Placental epithelial cell (primary cell): ENCODE results near the gene ITGB5. TPM values are rescaled to one million over a fixed set of nuclear protein-coding genes. Genes with fewer than 3 reads are reported as not detected.

Experiments used
- small RNA-seq: library from RNA; depleted of rRNA; stranded (forward); fragments of <200 nt; gene quantifications from one replicate; pipeline ENCODE3, GENCODE V24; 2012
- total RNA-seq: library from RNA; depleted of rRNA; stranded (reverse); fragments of >200 nt; gene quantifications from 2 replicates; pipeline ENCODE4 v1.2.3, GENCODE V29; 2012

The ITGB5 gene, protein sequence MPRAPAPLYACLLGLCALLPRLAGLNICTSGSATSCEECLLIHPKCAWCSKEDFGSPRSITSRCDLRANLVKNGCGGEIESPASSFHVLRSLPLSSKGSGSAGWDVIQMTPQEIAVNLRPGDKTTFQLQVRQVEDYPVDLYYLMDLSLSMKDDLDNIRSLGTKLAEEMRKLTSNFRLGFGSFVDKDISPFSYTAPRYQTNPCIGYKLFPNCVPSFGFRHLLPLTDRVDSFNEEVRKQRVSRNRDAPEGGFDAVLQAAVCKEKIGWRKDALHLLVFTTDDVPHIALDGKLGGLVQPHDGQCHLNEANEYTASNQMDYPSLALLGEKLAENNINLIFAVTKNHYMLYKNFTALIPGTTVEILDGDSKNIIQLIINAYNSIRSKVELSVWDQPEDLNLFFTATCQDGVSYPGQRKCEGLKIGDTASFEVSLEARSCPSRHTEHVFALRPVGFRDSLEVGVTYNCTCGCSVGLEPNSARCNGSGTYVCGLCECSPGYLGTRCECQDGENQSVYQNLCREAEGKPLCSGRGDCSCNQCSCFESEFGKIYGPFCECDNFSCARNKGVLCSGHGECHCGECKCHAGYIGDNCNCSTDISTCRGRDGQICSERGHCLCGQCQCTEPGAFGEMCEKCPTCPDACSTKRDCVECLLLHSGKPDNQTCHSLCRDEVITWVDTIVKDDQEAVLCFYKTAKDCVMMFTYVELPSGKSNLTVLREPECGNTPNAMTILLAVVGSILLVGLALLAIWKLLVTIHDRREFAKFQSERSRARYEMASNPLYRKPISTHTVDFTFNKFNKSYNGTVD
- total RNA-seq: 238 and 287 TPM in 2 replicates

DNA sequence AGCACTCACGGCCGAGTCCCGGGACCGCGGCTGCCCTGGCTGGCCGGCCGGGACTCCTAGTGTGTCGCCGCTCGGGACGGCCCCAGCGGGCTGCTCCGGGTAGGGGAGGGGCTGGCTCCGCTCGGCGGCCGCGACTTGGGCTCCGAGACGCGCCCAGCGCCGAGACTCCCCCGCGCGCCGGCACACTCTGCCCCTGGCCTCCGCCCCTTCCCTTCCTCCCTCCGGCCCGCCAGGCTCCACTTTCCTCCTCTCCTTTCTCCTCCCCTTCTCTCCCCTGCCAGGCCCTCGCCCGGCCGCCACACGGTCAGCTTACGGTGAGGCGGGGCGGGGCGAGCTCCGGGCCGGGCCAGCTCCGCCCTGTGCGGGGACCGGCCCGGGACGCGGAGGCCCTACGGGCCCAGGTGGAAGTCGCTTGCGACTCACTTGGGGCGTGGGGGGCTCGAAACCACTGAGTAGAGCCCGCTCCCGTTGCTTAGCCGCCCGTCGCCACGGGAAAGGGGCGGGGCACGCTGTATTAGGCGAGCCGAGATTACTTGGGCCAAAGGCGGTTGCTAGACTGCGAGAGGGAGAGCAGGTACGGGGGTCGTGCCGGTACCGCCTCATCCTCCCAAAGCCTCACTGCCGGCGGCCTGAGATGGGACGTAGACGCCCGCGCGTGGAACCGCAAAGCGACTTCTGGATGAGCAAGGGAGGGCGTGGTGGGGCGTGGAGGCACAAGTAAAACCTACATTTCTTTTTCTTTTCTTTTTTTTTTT, at the start of gene ITGB5:
Gene ITGB5 (minus strand): TSS at position 189 of the 755 bp plus-strand sequence. CDS start 365 bp downstream, outside the sequence.

DNA sequence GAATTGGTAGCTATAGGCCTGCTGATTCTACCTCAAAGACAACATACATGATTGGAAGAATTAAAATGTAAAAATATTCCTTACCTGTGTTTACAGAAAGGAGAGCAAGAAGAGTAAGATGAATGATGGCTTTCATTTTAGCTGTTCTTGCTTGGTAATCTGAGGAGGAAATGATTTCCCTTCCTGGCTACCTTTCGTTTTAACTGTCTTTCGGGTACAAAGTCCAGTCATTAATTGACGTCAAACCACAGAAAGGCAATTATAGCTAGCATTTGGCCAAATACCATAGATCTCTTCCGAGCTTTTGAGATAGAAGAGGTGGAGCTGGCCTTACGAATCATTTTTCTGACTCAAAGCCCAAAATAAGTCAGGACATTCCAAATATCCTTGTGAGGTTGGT, 47.4 kb upstream of the ITGB5 start, which contains the start of gene MUC13:
Gene MUC13 (minus strand): TSS at position 175 of the 400 bp plus-strand sequence. CDS start 39 bp downstream, at position 136.

DNA sequence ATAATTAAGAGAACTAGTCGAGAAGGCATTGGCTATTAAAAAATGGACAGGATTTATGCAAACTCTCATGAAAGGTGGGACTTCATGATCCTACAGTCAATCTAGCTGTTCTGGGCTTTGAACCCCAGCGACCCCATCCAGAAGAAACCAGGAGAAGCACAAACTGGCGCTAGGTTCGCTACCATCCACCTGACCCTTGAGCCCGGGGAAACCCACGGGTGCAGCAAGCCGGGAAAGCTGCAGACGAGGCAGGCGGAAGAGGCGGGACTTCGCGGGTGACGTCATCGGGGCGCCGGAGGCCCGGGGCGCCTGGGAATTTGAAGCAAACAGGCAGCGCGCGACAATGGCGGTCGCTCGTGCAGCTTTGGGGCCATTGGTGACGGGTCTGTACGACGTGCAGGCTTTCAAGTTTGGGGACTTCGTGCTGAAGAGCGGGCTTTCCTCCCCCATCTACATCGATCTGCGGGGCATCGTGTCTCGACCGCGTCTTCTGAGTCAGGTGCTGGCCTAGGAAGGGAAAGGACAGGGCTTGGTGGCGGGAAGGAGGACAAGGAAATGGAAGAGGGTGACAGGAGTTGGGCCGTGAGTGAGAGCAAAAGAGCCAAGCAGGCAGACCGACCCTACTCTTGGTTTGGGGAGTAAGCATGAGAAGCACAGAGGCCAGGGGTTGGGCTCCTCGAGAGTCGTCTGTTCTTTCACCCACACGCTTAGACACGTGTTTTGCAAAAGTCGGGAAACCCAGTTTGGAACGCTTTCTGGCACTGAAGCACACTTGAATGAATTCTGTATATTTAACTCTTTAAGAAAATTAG, 156.8 kb downstream of the ITGB5 start, which contains the start of gene UMPS:
Gene UMPS (plus strand): TSS at position 324 of the 812 bp plus-strand sequence. CDS start 20 bp downstream, at position 344.

Small RNA genes within 50 kb of the gene (small RNA-seq; reads per million reads assigned to genes)
- gene MIR544B: 0.09 reads per million

Other genes starting within 250 kb of the ITGB5 start
- gene UMPS, start 156.9 kb downstream of the ITGB5 start, total RNA-seq: 11.0 and 20.6 TPM in 2 replicates
- gene MUC13, start 47.4 kb upstream of the ITGB5 start, total RNA-seq: not detected in 2 replicates
- gene HEG1, start 168.6 kb upstream of the ITGB5 start, total RNA-seq: 25.5 and 203 TPM in 2 replicates